Stimulated activated CD4-positive, alpha-beta T cell treated with anti-CD3 and anti-CD28 coated beads, Interleukin-1b, Interleukin-23, amount 100 ng/mL, for 1 hour (primary cell): ENCODE data around the gene FGGY.

Source experiments
- DNase-seq, 2 donors: peaks; one replicate each; pipeline ENCODE4 v3.0.0-alpha.2; 2020; ENCODE audit warnings: low read depth in 2 of 2

The FGGY gene

GRCh38 chr1:59678493-59679228, 381.8 kb downstream of the FGGY start:
- no peak for DNase-seq

- no peak for DNase-seq
Observed at GRCh38 chr1:59680044-59680443, 383.1 kb downstream of the FGGY start.

GRCh38 chr1:59682396-59683080, 385.6 kb downstream of the FGGY start:
- DNase-seq, result no peak

- no peak for DNase-seq
Observed at GRCh38 chr1:59683197-59683596, 386.3 kb downstream of the FGGY start.

GRCh38 chr1:59684698-59685097, 387.8 kb downstream of the FGGY start:
- no peak for DNase-seq

GRCh38 chr1:59685101-59685500, 388.2 kb downstream of the FGGY start:
- no peak for DNase-seq

- DNase-seq, result no peak
Observed at GRCh38 chr1:59685666-59686065, 388.8 kb downstream of the FGGY start.

GRCh38 chr1:59686170-59686569, 389.3 kb downstream of the FGGY start:
- DNase-seq, result no peak

- no peak for DNase-seq
Observed at GRCh38 chr1:59686574-59686973, 389.7 kb downstream of the FGGY start.

GRCh38 chr1:59687081-59687480, 390.2 kb downstream of the FGGY start:
- no peak for DNase-seq

- no peak for DNase-seq
Observed at GRCh38 chr1:59688976-59689375, 392.1 kb downstream of the FGGY start.

GRCh38 chr1:59689730-59690129, 392.8 kb downstream of the FGGY start:
- DNase-seq, result no peak

GRCh38 chr1:59690171-59690930, 393.5 kb downstream of the FGGY start:
- no peak for DNase-seq

GRCh38 chr1:59691261-59691660, 394.4 kb downstream of the FGGY start:
- no peak for DNase-seq

GRCh38 chr1:59692591-59692990, 395.7 kb downstream of the FGGY start:
- no peak for DNase-seq

- no peak for DNase-seq
Observed at GRCh38 chr1:59693406-59693805, 396.5 kb downstream of the FGGY start.

- DNase-seq, result no peak
Observed at GRCh38 chr1:59695252-59695651, 398.4 kb downstream of the FGGY start.

GRCh38 chr1:59696421-59697115, 399.7 kb downstream of the FGGY start:
- no peak for DNase-seq

- DNase-seq, result no peak
Observed at GRCh38 chr1:59697150-59697800, 400.4 kb downstream of the FGGY start.

- DNase-seq, result no peak
Observed at GRCh38 chr1:59698386-59698785, 401.5 kb downstream of the FGGY start.

GRCh38 chr1:59699227-59699847, 402.4 kb downstream of the FGGY start:
- no peak for DNase-seq
